Cerebellar cortex (tissue), 1 donor: Measurements from ENCODE around the gene TMC2.
"Not testable (repeated sequence)": the region's sequence is repeated elsewhere in the genome, so short reads cannot be mapped to it uniquely, and the experiment has no call there.

Experiments
- DNase-seq: peaks from one replicate; pipeline ENCODE4 v3.0.0-alpha.2; 2015; ENCODE audit warnings: low spot score

The TMC2 gene

DNA sequence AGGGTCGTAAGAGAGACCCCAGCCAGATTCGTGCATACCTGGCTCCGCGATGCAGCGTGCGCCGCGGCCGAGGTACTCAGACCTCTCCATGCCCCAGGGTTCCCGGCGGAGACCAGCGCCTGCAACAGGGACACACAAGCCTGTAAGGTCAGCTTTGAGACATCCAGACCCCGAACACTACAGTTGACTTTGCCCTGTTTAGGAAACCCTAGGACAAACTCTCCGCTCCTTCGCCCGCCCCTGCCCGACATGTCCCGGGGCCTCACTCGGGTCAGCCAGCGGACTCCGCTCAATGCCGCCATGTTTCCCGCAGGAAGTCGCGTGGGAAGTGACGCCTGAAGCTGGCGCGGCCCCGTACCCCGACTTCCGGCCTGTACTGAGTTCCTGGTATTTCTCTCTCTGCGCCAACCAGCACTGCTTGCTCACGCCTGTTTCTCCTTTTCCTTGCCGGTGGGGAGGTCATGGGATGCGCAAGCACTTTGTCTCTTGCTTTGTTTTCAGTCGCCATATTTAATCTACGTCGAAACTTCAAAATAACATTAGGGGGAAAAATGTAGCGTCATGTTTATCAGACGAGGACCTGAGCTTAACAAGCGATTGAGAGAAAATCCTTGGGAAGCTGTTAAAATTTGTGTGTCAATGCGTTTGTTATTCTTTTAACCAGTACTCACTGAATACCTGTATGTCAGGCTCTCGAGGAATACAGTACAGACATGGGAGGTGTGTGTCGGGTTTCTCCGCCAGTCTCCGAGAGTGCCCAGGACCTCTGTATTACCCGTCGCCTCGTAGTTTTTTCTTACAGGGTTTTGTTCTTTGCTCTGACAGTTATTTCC, 127.7 kb downstream of the TMC2 start, which contains the start of gene IDH3B:
Gene IDH3B (minus strand): TSS at position 330 of the 833 bp plus-strand sequence. CDS start 28 bp downstream, at position 302.
- peak; percentile 94 for DNase-seq

DNA sequence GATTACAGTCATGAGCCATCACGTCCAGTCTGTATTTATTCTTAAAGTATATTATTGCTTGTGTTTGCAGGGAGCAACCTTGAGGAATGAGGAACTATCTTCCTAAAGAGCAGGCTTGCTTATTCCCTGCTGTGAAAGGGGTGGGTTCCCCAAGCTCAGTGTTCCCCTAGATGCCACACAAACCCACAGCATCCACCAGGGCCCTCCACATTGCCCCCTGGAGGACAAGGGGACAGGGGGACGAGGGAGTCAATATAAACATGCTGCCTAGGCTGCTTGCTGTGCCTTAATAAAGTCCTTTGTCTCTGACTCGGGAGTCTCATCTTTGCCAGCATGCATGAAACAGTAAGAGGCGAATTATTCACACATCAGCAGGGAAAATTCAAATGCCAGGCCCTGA, 135.6 kb downstream of the TMC2 start:
- no peak for DNase-seq

GRCh38 chr20:2672446-2672845, 136.1 kb downstream of the TMC2 start:
- DNase-seq = no peak

- no peak for DNase-seq
Measured at GRCh38 chr20:2673453-2673852, 137.1 kb downstream of the TMC2 start.

- DNase-seq = no peak
Measured at GRCh38 chr20:2680046-2680445, 143.7 kb downstream of the TMC2 start.

DNA sequence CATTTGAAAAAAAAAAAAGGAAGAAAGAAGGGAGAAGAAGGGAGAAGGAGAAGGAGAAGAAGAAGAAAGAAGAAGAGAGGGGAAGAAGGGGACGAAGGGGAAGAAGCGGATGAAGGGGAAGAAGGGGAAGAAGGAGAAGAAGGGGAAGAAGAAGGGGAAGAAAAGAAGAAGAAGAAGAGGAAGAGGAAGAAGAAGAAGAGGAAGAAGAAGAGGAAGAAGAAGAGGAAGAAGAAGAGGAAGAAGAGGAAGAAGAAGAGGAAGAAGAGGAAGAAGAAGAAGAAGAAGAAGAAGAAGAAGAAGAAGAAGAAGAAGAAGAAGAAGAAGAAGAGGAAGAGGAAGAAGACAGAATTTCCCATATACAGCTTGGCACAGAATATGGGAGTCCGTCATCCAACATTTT, 145.7 kb downstream of the TMC2 start:
- DNase-seq = not testable (repeated sequence)

DNA sequence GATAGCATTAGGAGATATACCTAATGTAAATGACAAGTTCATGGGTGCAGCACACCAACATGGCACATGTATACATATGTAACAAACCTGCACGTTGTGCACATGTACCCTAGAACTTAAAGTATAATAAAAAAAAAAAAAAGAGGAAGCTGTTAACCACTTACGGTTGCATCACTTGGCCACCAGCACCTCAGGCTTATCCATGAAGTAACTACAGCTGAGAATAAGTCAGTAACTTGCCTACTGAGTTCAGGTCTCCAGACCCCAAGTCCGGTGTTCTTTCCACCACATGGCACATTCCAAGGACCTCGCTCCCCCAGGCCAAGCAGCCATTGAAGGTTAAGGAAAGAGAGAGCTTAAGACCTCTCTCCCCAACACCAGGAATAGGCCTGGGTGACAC, 148.4 kb downstream of the TMC2 start:
- DNase-seq = not testable (repeated sequence)

- DNase-seq = no peak
Measured at GRCh38 chr20:2687514-2687913, 151.1 kb downstream of the TMC2 start.

DNA sequence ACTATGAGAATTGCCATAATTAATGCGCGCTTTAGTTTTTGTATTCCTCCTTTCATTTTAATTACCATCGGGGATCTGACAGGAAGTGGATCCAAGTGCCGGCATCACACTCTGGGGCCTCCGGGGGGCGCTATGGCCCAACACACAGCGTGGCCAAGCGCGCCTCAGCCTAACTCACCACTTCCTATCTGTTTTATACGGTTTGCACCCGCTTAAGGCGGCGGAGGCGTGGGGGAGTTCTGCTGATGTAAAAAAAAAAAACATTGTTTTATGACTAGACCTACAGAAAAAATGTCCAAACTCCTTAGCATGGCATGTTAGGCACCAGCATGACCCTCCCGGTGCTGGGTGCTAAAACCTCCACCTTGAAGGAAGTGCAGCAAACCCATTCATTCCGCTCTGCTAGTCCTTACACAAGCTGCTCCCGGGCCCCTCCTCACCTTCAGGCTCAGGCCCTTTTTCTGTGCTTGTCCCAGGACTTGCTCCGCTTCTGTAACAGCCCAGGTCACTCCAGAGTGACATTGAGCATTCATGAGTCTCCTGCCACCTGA, 151.7 kb downstream of the TMC2 start:
- DNase-seq = peak; percentile 46

- no peak for DNase-seq
Measured at GRCh38 chr20:2690213-2690612, 153.8 kb downstream of the TMC2 start.

DNA sequence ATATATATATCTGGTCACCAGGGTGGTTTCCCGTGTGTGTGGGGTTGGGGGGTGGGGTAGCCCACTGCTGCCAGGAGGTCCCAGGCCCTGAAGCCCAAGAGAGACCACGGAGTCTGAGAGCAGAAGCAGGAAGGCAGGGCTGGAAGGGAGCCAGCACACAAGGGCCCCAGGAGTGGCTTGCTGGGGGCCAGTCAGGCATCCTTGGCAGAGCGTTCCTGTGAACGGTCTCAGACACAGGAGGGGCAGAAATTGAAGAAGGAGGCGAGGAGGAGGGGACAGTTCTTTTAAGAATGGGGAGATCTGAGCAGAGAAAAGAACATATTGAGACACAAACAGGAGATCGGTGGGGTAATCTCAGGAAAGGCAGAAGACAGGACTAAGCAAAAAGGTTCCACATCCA, 154.3 kb downstream of the TMC2 start:
- DNase-seq = no peak

GRCh38 chr20:2691127-2691526, 154.8 kb downstream of the TMC2 start:
- DNase-seq = no peak
